Left ventricle myocardium inferior (tissue), 1 donor: ENCODE data around the gene TMPRSS3. TPM values are rescaled to one million over a fixed set of nuclear protein-coding genes. Genes with fewer than 3 reads are reported as not detected.

Experiments used
- DNase-seq: peaks from one replicate; pipeline ENCODE4 v3.0.0-alpha.2; 2020
- H3K27ac ChIP-seq: fragments of 200-600 bp; replicated peaks from 2 replicates; pipeline ENCODE4 v1.8.0; 2021
- H3K27me3 ChIP-seq: fragments of 200-600 bp; 2 replicates; pipeline ENCODE4 v1.8.0; 2021; ENCODE audit warnings: low read depth
- H3K36me3 ChIP-seq: fragments of 200-600 bp; 2 replicates; pipeline ENCODE4 v1.8.0; 2021
- H3K4me1 ChIP-seq: fragments of 200-600 bp; 2 replicates; pipeline ENCODE4 v1.8.0; 2021
- H3K4me3 ChIP-seq: fragments of 200-600 bp; 2 replicates; pipeline ENCODE4 v1.8.0; 2021; ENCODE audit warnings: mild to moderate bottlenecking, moderate library complexity
- H3K9me3 ChIP-seq: fragments of 200-600 bp; replicated peaks from 2 replicates; pipeline ENCODE4 v1.8.0; 2021
- CTCF ChIP-seq: fragments of 200-600 bp; IDR thresholded peaks from 2 replicates; pipeline ENCODE4 v1.8.0; 2021; ENCODE audit warnings: antibody characterized with exemption, mild to moderate bottlenecking, borderline replicate concordance
- intact Hi-C: fragments of 100-400 bp; cut with micrococcal nuclease; formaldehyde crosslinking; loops from one replicate; pipeline ENCODE4 v1.11.0; 2022
- total RNA-seq: library from RNA; stranded (reverse); fragmentation: NEBNext Ultra II Directional; extraction: Animal tissue kit (Norgen Biotek cat#: 25700); gene quantifications from one replicate; pipeline ENCODE4 v1.2.1, GENCODE V29; 2021
- donor health status: DM: no; HTN: yes; CAD: no; lungs with severe emphysema.

TMPRSS3 gene
- total RNA-seq, 1 donor from 2014 or later = not detected

- intact Hi-C loops = no loop called here
- no peak for DNase-seq
- Histone ChIP-seq H3K36me3 (no peaks in the 10 kb centered on the region), H3K9me3 (no peaks in the 10 kb centered on the region), H3K4me3 (no peak overlapping the region), H3K27ac (no peak overlapping the region), H3K27me3 (peaks cover 96% of the 10 kb centered on the region), H3K4me1 (no peaks in the 10 kb centered on the region)
- no peak for TF ChIP-seq CTCF
Observed at GRCh38 chr21:42365770-42366169, 30.1 kb downstream of the TMPRSS3 start.

DNA sequence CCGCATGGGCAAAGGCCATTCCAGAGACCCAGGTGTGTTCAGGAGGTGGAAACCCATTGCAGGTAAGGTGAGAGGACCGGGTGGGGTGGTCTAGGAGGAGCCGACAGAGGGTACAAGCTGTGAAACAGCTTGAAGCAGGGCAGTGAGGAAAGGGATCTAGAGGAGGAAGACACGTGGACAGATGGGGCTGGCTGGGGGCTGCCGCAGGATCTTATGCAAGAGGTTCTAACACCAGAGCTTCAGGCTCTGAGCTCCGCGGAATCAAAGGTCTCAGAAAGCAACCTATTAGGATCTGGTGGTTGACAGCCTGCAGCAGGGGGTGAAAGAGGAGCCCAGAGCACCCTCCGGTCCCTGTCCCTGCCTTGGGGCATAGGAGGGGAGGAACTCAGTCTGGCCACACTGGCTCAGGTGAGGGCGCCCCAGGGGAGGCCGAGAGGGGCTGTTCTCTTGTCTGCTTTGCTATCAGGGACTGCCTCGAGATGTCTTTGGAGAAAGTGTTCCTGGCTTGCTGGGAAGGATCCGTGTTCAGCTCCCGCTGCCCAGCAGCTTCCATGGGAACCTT is 31.5 kb downstream of the TMPRSS3 start:
- no peaks in the 10 kb centered on the region for H3K36me3 ChIP-seq
- peaks cover 95% of the 10 kb centered on the region for H3K27me3 ChIP-seq
- intact Hi-C loops = no loop called here
- H3K27ac ChIP-seq = no peak overlapping the region
- H3K4me3 ChIP-seq = no peak overlapping the region
- no peak for TF ChIP-seq CTCF
- DNase-seq = no peak
- no peaks in the 10 kb centered on the region for H3K4me1 ChIP-seq
- peaks cover 6% of the 10 kb centered on the region for H3K9me3 ChIP-seq

DNA sequence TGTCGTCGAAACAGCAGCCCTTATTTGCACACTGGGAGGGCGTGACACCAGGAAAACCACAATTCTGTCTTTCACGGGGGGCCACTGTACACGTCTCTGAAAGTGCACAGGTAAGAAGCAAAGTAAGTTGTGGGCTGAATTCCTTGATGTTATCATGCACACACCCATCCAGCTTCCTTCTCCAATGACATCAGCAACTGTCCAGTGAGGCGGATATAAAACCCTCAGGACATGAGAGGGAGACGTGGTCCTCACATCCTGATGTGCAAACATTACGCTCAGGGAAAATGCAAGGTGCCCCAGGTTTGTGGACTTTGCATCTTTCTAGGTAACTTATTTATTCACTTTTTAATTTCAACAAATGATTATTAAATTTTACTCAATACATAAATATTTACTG is 32.5 kb downstream of the TMPRSS3 start:
- no peak overlapping the region for H3K27ac ChIP-seq
- H3K36me3 ChIP-seq = no peaks in the 10 kb centered on the region
- TF ChIP-seq CTCF = no peak
- intact Hi-C loops = no loop called here
- peaks cover 95% of the 10 kb centered on the region for H3K27me3 ChIP-seq
- DNase-seq = no peak
- peaks cover 6% of the 10 kb centered on the region for H3K9me3 ChIP-seq
- no peaks in the 10 kb centered on the region for H3K4me1 ChIP-seq
- no peak overlapping the region for H3K4me3 ChIP-seq

GRCh38 chr21:42362700-42363099 is 33.2 kb downstream of the TMPRSS3 start:
- no peaks in the 10 kb centered on the region for H3K4me1 ChIP-seq
- intact Hi-C loops = no loop called here
- H3K9me3 ChIP-seq = peaks cover 6% of the 10 kb centered on the region
- H3K4me3 ChIP-seq = no peak overlapping the region
- no peak for TF ChIP-seq CTCF
- H3K27me3 ChIP-seq = peaks cover 95% of the 10 kb centered on the region
- H3K36me3 ChIP-seq = no peaks in the 10 kb centered on the region
- no peak for DNase-seq
- H3K27ac ChIP-seq = no peak overlapping the region

DNA sequence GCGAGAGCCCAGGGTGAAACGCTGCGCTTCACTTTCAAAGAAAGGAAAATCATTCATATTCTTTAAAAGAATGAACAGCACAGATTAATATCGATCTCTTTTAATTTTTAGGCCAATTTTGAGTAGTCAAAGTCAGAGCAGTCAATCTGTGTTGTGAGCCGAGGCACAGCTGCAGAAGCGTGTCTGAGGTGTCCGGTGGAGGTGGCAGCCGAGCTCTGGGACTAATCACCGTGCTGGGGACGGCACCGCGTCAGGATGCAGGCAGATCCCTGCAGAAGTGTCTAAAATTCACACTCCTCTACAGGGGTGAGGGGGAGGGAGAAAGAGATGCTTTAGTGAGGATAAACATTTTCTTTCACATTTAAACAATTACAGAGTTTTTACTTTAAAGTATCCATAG is 33.7 kb downstream of the TMPRSS3 start:
- TF ChIP-seq CTCF = no peak
- Histone ChIP-seq H3K4me3 (no peak overlapping the region), H3K9me3 (peaks cover 11% of the 10 kb centered on the region), H3K4me1 (no peaks in the 10 kb centered on the region), H3K27me3 (peaks cover 95% of the 10 kb centered on the region), H3K27ac (no peak overlapping the region), H3K36me3 (no peaks in the 10 kb centered on the region)
- DNase-seq = no peak
- intact Hi-C loops = no loop called here
